HG03558 (cell line): ENCODE data around the gene PPA1.
"Not testable (repeated sequence)": the region's sequence is repeated elsewhere in the genome, so short reads cannot be mapped to it uniquely, and the experiment has no call there.

Experiments
- ATAC-seq: cut with Tn5 transposase; IDR thresholded peaks from one replicate; pipeline ENCODE4 v1.9.1; 2021; ENCODE audit warnings: moderate number of reproducible peaks; ENCODE audit not compliant: unreplicated experiment; ENCODE audit errors: extremely low read depth

PPA1 gene

DNA sequence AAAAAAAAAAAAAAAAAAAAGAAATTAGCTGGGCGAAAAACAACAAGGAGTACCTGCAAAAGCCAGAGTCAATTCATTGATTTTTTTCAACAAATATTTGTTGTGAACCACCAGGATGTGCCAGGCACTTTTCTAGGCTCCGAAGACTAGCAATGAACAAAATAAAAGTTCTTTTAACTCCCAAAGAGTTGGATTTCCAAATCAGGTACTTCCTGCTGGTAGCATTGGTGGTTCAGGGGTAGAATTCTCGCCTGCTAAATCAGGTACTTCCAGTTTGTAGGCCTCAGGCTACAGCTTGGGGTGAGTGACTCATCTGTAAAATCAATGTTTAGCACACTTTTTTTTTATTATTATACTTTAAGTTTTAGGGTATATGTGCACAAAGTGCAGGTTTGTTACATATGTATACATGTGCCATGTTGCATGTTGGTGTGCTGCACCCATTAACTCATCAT lies 10.9 kb downstream of the PPA1 start:
- ATAC-seq: no peak

DNA sequence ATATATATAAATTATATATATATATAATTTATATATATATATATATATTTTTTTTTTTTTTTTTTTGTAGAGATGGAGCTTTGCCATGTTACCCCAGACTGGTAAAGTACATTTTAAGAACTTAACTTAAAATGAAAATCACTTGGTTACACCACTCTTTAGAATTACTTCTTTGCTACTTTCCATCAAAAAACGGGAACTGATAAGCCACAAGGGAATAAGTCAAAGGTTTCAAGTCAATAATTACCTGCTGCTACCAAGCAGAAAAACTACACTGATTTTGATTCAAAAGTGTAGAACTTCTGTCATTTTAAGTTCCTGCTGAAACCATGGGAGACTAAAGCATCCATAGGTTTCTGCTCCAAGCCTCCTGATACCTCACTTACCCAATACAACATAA lies 12.2 kb downstream of the PPA1 start:
- ATAC-seq: no peak

- no peak for ATAC-seq
These were observed 20.4 kb downstream of the PPA1 start for GRCh38 chr10:70212879-70213278.

GRCh38 chr10:70212277-70212676 lies 21.0 kb downstream of the PPA1 start:
- no peak for ATAC-seq

GRCh38 chr10:70206762-70207161 lies 26.5 kb downstream of the PPA1 start:
- no peak for ATAC-seq

GRCh38 chr10:70201105-70201504 lies 32.1 kb downstream of the PPA1 start:
- ATAC-seq: no peak

- ATAC-seq: no peak
These were observed 34.3 kb downstream of the PPA1 start for GRCh38 chr10:70198696-70199466.

DNA sequence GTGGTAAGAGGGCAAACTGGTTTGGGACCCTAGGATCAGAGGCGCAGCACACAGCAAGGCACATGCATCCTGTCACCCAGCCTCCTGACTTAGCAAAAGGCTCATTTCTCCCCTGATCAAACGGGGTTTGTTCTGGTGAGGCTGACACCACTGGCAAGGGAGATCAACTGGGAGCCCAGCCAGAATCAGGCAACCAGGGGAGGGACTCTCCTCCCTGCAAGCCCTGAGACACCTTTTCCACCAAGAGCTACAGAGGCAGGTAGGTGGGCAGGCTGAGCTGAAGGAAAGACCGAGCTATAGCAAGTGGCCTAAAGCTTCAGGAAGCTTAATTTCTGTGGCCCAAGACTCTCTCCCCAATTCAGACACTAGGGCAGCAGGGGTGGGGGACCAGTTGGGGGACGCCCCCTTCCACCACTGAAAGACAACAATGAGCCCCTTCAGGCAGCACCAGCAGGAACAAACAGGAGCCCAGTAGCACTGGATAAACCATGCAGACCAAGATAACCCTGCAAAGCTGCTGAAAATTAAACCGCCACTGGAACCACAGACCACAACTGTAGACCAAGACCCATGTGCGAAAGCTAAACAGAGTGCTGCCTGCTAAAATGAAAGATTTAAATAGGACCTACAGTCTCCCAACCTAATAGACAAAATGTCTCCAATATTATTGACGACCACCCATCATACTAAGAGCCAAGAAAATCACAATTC lies 35.8 kb downstream of the PPA1 start:
- no peak for ATAC-seq

DNA sequence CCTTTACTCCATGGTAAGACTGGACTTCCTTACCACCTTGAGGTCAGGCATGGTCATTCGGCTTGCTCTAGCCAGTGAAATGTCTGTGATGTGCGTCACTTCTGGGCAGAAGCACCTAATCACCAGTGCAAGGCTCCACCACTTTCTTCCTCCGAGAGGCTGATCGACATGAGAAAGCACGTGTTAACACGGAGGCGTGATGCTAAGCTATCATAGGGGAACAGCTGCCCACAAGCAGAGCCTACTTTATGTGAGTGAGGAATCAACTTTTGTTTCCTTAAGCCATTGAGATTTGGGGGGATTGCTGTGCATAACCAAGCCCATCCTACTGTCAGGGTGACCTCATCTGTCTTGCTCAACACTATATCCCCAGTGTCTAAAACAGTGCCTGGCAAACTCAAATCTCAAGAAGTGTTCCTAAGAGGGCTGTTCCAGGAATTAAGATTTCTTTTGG lies 39.8 kb downstream of the PPA1 start:
- no peak for ATAC-seq

DNA sequence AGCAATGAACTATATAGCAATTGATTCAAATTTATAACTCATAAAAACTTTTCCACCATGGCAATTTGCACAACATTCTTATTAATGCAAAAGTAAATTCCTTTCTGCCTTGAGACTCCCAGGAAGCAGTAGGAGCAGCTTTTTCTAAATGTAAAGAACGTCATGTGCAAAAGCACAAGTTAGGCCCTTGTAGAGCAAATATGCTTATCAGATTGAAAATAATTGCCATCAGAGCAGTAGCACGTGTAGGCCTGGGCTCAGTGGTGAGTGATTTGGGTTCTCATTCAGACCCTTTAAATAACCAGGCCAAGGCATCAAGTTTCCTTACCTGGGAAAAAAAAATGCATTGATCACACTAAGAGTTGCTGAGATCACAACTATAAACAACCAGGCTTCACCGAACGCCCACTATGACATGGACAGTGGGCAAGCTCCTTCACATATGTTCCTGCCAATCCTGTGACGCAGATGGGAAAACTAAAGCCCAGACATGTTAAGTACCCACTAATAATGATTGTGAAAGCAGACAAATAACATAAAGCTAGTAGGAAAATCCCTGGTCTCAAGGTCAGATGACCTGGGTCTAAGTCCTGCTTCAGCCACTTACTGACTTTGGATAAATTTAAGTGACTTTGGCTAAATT lies 40.8 kb downstream of the PPA1 start:
- no peak for ATAC-seq

GRCh38 chr10:70191972-70192305 lies 41.3 kb downstream of the PPA1 start:
- ATAC-seq: no peak

DNA sequence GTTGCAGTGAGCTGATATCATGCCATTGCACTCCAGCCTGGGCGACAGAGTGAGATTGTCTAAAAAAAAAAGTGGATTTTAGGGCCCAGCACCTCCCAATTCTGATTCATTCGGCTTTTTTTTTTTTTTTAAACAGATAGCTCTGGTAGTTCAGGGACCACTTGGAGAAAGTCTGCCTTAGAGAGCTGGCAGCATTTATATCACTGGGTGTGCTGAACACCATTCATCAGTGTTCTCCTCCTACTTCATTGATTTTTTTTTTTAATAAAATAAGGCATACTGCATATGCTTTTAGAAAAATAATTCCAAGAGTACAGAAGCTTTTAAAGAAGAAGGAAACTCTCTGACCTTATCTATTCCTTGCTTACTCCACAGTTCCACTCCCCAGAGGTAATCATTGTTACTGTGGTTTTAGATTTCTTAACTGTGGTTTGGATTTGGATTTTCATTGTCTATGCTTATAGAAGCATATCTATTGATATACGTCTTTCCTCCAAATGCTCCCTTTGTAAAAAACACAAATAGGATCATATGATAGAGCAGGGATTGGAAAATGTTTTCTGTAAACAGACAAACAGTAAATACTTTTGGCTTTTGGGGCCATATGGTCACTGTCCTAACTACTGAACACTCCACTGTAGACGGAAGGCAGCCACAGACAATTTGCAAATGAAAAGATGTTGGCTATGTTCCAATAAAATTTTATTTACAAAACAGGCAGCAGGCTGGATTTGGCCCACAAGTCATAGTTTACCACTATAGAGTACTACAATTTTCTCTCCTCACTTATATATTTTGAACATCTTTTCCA lies 41.9 kb downstream of the PPA1 start:
- no peak for ATAC-seq

DNA sequence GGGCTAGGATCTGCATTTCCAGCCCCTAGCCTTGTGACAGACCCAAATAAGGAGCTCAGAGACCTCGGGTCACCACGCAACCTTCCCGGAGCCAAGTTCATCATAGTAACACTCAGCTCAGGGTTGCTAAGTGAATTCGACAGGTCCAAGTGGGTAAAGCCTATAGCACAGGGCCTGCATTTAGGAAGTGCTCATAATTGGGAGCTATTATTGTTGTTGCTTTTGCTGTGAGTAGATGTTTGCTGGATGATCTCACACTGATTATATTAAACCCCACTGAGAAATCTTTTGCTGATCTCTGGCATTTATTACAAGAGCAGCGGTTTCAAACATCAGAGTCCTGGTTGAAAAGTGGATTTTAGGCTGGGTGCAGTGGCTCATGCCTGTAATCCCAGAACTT lies 42.6 kb downstream of the PPA1 start:
- ATAC-seq: no peak

DNA sequence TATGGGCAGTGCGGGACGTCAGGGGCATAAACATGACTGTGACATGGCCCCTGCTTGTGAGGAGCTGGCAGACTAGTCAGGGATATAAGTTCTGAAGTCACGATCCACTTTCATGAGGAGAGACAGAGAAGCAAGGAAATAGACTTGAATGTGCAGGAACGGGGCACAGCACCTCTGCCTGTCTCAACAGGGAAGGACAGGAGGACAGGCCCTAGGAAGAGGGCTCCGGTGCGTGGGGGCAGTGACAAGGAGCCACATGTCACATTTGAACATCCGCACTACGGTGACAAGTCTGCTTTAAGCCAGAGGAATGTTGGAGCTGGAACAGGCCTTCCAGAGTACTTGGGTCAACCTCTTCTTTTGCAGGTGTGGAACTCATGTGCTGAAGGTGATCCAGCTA lies 43.1 kb downstream of the PPA1 start:
- no peak for ATAC-seq

DNA sequence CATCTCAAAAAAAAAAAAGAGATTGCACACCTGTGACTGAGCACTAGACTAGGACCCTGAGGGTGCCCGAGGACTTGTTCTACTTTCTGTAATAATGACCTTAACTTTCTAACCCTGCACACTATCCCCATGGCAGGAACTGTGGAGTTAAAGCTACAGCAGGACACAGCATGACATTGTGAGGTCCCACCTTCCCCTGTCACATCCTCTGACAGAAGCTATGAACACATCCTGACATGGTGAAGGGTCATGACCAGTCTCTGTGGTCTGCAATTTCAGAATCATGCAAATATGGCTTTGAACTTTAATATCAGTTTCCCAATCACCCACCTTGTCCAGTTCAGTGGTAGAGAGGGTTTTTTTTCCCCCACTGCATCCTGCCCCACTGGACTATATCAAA lies 44.5 kb downstream of the PPA1 start:
- ATAC-seq: no peak

GRCh38 chr10:70186571-70186970 lies 46.7 kb downstream of the PPA1 start:
- ATAC-seq: no peak

GRCh38 chr10:70186090-70186489 lies 47.1 kb downstream of the PPA1 start:
- ATAC-seq: no peak

GRCh38 chr10:70183304-70183703 lies 49.9 kb downstream of the PPA1 start:
- no peak for ATAC-seq

GRCh38 chr10:70179209-70179608 lies 54.0 kb downstream of the PPA1 start:
- ATAC-seq: not testable (repeated sequence)

DNA sequence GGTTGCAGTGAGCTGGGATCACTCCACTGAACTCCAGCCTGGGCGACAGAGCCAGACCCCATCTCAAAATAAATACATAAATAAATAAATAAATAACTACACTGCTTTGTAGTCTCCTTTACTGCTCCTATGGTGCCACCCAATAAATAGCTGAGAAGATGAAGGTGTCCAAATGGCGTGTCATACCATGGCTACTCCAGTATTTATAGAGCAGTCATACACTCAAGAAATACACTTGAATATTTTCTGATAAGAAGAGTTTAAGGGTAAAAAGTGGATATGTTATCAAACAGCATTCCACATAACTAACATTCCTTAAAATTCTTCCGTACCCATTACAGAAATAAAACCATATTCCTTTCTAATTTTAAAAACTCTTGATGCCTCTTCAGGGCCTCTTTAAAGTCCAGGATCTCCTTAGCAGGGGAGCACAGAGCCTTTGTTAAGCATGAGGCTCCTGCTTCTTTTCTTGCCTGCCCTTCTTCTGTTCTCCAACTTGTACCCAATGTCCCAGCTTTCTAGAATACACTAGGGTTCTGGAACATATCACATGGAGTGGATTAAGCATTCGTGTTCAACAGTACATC lies 55.0 kb downstream of the PPA1 start:
- no peak for ATAC-seq
